Measurements from ENCODE around the gene PPIE.
"Not testable (repeated sequence)": the region's sequence is repeated elsewhere in the genome, so short reads cannot be mapped to it uniquely, and the experiment has no call there.

PPIE gene

GRCh38 chr1:39760074-39761008 is 21.7 kb downstream of the PPIE start:
- DNase-seq: no peak

DNA sequence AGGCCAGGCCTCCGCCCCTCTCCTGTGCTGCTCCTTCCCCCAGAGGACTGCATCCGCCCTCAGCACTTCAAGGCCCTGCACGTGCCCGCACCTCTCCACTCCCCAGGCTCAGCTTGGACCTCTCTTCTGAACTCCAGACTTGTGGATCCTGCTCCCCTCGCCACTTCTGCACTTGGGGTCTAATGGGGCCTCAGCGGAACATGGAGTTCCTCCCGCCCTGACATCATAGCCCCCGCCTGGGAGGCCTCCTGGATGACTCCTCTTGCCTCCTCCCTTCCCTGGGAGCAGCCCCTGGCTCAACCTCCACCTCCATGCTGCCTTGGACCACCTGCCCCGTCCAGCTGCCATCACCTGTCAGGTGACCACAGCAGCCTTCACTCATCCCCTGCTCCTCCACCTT is 22.3 kb downstream of the PPIE start:
- no peak for DNase-seq

DNA sequence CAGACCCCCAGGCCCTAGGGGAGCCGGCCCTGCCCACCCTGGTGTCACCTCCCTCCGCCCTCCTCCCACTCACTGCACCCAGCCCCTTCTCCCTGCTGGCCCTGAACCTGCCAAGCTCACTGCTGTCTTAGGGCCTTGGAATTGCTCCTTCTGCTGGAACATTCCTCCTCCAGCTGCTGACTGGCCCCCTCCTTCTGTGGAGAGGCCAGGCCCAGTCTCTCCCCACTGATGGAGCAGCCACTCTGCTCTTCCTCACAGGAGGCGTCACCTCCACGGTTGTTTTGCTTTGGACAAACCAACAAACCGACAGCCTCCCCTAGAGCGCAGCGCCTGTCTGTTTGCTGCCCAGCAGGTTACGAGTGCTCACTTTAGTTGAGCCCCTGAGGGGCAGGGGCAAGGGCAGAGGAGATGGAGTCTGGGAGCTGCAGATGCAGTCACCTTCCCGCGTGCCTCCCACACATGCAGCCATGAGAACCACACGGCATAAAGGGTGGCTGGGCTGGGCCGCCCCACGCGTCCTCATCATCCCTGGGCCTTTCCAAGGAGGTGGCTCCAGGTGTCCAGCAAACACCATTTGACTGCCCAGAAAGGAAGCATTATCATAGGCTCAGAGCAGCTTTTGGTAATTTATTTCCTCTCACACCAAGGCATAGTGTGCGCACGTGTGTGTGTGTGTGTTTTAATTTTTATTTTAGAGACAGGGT is 23.0 kb downstream of the PPIE start:
- DNase-seq: no peak

DNA sequence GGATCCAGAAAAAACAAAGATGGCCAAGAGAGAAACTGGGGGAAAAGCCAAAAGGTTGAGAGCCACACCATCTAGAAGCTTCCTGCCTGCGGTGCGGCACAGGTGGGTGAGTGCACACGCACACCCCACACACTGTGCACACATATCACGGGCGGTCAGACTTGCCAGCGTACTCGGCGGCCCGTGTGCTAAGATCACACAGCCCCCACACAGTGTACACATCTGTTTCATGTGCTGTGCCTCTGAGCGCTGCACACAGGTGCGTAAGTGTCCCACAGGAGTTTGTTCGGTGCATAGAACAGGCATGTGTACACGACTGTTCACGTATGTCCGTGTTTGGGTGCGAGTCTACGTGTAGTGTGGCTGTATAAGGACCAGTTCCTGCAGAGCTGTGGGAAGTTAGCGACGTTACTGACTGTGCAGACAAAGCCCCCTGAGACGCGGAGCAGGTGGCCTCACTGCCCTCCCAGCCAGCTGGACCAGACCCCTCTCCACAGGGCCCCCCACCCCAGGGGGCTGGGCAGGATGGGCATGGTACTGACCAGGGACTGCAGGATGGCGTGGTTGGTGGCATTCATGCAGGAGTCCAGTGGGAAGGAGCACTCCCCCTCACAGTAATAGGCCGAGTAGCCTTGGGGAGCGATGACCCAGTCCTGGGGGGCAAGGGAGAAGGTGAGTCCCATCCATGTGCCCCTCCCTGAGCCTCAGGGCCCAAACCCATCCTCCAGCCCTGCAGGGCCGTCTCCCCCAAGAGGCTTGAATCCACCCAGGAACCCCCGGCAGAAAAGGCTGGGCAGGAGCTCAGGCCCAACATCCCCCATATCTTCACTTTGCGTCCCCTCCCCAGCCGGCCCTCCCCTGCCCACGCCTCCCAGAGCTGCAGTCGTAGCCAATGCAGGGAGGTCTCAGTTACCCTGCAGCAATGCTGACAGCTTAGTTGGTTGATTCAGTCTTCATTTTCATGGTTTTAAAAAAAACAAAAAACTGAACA is 24.2 kb downstream of the PPIE start:
- no peak for DNase-seq

DNA sequence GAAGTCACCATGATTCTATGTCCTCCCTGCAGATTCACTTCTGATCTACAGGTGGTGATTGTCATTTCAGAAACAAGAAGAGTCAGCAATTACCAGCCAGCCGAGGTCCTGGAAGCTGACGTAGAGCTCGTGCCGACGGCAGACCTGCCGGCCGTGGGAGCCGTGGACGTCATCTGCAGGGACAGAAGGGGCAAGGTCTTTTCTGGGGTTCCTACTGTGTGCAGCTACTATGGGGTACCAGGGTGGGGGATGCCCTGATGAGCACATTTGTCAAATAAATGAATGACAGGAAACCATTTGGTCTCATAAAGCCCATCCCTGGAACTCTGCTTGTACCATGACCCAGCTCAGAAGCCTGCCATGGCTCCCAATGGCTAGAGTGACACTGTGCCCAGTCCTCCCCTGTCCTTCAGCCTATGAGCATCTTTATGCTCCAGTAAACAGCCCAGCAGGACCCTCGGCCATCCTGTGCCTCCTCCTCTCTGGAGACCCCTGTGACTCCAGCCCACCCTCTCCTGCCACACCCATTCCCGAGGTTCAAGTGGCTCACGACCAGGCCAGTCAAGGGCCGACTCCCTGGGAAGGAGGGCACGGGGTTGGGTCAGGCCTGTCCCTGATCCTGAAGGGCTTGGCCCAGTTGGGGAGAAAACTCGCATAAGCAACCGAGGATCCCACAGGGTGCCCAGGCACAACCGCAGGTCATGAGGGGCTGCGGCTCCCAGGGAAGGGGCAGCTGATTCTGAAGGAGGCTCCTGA is 25.1 kb downstream of the PPIE start:
- DNase-seq: not testable (repeated sequence)

- DNase-seq: not testable (repeated sequence)
These were observed 25.8 kb downstream of the PPIE start for GRCh38 chr1:39764512-39764911.

DNA sequence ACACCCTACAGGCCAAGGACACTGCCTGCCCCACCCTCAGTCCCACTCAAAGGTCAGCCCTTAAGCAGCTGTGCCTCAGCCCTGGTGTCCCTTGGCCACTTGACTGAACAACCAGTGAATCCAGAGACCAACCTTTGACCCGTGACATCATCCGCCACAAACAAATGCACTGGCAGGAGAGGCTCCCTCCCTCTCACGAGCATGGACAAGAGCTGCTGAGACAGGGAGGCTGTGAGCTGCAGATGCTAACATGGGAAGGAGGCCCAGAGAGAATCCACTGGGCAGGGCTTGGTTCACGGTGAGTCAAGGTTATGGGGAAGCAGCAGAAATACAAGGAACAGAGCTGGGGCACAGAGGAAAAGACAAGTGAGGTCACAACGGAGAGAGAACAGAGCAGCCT is 27.8 kb downstream of the PPIE start:
- DNase-seq: not testable (repeated sequence)

- DNase-seq: not testable (repeated sequence)
These were observed 30.8 kb downstream of the PPIE start for GRCh38 chr1:39769502-39769901.

GRCh38 chr1:39770100-39771021 is 31.7 kb downstream of the PPIE start:
- not testable (repeated sequence) for DNase-seq

DNA sequence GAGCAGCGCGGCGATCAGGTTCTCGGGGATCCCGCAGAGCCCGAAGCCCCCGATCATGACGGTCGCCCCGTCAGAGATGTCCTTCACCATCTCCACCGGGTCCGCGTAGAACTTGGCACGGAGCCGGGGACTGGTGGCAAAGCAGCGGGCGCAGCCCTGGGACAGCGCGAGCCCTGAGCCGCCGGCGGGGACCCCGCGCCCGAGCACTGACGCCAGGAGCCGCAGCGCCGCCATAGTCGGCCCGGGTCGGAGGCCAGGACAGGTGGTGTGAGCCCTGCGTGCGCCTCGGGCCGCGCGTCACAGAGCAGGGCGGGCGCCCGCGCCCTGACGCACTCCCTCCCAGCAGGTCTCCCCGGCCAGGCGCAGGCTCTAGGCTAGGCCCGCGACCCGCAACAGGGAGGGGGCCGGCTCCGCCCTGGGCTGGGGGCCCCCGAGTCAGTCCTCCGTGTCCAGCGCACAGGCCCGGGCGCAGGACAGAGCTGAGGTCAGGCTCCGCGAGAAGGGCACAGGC is 32.4 kb downstream of the PPIE start, which contains the start of gene OXCT2:
TSS of gene OXCT2 (minus strand) at position 327 of the 511 bp plus-strand sequence. CDS start at position 234, 93 bp downstream.
- DNase-seq: not testable (repeated sequence)

- DNase-seq: not testable (repeated sequence)
These were observed 34.8 kb downstream of the PPIE start for GRCh38 chr1:39773369-39773979.

DNA sequence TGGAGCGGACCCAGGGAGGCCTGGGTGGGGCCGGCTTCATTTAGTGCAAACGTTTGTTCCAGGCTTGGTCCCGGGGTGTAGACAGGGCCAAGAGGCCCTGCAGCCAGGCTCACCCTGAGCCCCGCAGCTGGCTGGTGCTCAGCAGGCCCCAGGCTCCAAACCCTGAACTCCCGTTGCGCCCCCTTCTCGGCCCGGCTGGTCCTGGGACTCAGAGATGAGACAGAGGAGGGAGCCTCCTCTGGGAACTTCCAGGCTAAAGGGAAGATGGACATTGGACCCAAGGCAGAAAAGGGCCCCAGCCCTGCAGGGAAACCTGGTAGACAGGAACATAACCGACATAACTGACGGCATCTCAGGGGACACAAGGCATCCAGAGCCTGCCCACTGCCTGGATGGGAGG is 36.5 kb downstream of the PPIE start:
- DNase-seq: not testable (repeated sequence)

DNA sequence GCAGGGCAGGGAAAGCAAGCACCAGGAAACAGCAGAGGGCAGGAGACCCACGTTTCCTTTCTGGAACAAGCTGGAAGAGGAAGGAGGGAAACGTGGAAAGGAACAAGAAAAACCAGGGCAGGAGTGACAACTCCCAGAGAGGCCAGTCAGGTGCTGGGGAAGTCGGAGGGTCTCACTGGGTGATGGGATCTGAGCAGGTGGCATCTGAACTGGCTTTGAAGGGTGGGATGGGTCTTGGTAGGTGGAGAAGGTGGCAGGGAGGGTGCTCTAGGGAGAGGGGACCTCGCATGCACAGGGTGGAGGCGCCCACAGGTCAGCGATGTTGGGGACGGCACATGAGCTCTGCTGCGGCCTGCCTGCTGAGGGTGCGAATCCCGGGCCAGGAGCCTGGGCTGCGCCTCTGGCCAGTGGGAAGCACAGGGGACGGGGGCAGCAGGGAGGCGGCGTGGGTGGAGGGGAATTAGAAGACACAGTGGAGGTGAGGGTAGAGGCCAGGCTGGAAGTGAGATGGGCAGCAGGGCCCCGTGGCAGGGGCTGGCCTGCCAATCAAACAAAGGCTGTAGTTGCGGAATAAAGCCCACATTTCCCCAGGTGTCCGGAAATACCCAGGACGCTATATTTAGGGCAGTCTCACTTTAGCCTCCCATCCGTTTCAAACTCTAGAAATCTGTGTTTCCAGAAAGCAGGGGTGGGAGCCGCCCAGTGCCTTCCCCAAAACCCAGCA is 37.2 kb downstream of the PPIE start:
- not testable (repeated sequence) for DNase-seq

DNA sequence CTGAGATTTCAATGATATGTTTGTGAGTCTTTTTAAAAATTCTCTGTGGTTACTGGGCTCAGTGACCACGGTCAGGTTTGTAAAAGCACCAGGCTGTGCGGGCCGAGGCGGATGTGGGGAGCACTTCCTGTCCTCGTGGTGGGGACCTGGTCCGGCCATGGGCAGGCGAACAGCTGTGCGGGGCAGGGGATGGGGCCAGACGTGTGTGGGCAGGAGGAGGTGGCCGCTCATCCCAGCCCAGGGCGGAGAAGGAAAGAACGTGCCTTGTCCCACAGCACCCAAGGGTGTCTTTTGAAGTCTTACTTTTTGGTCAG is 37.7 kb downstream of the PPIE start:
- no peak for DNase-seq

DNA sequence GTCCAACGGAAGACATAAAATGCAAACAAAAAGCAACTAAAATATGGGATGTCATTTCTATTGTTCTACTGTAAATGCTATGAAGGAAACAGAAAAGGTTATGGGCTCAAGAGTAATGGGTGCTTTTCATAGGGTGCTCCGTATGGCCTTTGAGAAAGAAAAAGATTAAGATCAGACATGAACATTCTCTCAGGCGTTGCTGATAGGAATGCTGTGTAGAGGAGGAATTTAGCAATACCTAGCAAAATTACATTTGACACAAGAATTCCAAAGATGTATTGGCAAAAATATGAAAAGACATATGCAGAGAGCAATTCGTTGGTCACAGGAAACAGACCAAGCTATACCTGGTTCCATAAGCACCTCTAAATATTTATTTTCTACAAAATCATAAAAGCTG is 38.2 kb downstream of the PPIE start:
- DNase-seq: no peak

GRCh38 chr1:39777306-39777705 is 38.6 kb downstream of the PPIE start:
- DNase-seq: no peak

DNA sequence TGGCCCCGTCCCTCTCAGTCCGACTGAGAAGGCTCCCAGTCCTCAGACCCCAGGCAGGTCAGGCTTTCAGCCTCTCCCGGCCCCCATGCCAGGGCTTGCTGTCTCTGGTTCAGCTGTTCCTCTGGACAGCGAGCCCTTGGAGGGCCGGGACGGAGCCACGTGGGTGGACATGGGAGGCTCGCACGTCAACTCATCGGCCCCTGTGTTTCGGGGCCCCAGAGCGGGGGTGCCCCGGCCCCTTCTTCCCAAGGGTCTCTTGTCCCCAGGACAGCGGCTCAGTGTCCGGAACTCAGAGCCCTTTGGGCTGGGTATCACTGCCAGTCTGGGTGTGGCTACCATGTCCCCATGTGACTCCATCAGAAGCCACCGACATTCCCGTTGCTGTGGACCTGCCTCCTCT is 39.2 kb downstream of the PPIE start:
- not testable (repeated sequence) for DNase-seq

GRCh38 chr1:39778463-39779099 is 39.9 kb downstream of the PPIE start:
- not testable (repeated sequence) for DNase-seq

- DNase-seq: no peak
These were observed 40.5 kb downstream of the PPIE start for GRCh38 chr1:39779137-39779536.
